GM21529 (cell line): ENCODE measurements around the gene POU3F2.

Experiments
- ATAC-seq: cut with Tn5 transposase; IDR thresholded peaks from one replicate; pipeline ENCODE4 v1.9.1; 2021; ENCODE audit not compliant: unreplicated experiment

Gene POU3F2

DNA sequence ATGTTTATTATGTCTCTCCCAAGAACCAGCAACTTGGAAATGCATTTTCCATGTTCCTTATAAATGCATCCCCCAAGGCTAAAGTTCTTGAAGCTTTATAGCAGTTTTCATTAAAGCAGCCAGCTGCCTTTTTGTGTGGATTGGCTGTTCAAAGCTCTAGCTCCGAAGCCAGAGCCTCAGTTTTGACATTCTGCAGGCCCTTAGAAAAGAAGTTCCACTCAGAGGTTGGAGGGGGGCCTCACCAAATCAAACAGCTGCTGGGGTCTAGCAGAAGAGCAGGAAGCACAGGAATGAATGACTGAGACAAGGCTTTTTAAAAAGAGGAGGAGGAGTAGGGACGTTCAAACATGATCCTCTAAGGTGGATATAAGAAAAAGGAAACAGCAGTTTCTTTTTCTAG lies 4.2 kb upstream of the POU3F2 start:
- no peak for ATAC-seq

DNA sequence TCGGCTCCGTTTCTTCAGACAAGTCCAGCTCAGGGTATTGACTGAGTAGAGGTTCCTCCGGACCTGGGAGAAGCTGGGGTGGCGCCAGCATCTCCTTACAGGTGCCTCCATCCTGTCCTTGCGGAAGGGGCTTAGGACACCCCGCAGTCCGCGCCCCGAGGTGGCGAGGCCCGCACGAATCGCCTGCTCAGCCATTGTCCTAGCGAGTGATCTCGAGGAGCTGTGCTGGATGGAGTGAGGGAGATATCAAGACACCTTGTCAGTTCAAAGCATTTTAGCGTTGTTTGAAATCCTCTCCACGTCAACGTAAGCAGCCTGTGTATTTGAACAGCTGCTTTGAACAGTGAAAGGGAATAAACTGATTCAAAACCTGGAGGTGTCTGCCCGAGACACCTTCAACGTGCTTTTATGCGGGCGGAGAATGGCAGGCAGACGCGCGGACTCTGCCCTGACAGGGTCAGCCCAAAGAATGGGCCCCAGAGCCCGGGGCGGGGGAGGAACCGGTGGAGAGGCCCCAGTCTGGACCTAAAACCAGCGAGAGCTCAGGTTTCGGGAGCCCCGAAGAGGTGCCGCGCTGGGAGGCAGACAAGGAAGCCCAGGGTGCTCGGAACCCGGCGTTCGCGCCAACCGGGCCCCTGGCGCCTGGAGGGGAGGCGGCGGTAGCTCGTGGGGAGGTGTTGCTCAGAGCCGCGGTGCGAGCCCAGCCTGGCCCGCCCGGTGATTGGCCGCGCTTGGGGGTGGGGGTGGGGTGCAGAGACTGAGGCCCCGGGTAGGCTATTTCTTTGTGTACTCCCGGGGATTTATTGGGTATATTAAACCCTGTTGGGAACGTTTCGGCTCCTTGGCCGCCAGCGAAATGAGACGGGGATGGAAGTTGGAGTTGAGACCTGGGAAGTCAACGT lies 3.1 kb upstream of the POU3F2 start:
- ATAC-seq: no peak

DNA sequence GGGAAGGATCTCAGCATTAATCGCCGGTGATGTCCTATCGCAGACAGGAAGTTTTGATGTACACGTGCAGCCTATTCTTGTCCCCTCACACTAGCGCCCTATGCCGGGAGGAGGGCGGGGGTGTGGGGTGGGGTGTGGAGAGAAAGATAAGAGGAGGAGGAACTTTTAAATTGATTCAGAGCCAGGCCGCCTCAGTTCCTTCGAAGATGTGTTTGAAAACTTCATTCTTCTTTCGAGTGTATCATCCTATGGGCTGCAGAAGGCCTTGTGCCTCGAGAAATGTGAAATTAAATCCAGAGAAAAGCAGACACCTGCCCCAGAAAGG lies 2.5 kb upstream of the POU3F2 start:
- ATAC-seq: no peak

DNA sequence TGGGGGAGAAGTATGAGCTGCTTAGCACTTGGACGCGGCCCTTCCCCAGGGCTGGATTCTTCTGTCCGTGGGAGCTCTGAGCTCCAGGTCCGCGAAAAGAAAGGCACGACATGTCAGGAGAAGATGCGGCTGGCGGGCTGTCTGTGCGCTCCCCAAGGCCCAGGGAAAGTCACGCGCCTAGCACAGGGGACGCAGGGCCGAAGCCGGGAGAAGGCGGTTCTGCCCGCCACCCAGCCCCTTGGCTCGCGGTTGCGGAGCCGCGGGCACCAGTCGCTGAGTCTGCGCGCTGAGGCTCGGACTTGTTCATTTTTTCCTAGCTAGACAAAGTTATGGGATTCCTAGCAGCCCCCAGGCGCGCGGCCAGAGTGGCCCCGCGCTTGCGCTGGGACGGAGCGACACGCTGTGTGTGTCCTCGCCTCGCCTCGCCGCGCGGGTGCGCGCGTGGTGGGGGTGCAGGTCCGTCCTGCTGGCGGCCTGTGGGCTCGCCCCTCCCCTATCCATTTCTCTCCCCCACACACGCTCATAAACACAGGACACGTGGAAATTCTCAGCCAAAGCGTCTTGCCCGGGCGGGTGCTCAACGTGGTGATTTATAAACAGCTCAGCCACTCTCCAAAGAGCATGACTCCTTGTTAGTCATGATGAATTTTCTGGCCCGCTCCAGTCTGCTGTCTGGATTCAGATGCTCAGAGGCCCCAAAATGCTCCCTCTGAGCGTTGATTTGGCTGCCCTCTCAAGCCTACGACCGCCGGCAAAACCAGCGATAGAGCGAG lies 1.9 kb upstream of the POU3F2 start:
- ATAC-seq: no peak

DNA sequence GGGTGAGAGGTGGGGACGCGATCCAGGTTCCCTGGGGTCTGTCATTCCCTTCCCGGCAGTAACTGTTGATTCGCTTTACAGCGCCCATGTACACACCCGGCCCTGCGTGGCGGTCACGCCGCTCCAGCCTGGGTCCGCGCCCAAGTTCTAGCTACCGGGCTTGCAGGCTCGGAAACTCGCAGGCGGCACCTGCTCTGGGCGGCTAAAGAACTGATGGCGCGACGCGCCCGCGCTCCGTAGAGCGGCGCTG lies 1.4 kb upstream of the POU3F2 start:
- ATAC-seq: no peak

DNA sequence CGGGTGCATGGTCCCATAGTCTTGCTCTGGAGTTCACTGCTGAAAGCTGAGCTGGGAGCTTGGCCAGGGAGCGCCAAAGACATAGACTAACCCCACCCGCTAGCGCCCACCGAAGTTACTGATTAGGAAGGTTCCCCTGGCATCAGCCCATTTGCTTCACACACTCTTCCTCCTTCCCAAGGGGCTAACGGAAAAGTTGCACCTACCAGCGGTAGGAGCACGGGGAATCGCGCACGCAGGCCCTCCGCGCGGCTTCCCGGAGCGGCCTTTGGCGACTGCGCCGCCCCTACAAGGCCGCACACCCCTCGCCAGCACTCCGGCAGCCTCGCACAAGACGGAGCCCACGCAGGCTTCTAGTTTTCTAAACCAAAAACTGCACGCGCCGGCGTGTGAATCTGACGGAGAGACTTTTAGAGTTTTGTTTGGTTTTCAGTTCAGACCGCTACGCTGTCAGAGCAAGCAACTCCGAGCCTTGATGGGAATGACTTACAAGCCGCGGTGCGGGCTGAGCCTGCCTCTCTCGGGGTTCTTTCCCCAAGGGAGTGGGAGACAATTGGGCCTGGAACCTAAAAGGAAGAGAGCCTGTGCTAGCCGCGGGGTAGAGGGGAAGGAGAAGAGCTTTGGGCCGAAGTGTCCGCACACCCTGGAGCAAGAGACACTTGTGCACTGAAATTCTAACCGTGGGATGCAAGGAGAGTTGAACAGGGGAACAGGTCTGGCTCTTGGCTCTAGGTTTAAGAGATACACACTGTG lies 891 bp upstream of the POU3F2 start:
- no peak for ATAC-seq

DNA sequence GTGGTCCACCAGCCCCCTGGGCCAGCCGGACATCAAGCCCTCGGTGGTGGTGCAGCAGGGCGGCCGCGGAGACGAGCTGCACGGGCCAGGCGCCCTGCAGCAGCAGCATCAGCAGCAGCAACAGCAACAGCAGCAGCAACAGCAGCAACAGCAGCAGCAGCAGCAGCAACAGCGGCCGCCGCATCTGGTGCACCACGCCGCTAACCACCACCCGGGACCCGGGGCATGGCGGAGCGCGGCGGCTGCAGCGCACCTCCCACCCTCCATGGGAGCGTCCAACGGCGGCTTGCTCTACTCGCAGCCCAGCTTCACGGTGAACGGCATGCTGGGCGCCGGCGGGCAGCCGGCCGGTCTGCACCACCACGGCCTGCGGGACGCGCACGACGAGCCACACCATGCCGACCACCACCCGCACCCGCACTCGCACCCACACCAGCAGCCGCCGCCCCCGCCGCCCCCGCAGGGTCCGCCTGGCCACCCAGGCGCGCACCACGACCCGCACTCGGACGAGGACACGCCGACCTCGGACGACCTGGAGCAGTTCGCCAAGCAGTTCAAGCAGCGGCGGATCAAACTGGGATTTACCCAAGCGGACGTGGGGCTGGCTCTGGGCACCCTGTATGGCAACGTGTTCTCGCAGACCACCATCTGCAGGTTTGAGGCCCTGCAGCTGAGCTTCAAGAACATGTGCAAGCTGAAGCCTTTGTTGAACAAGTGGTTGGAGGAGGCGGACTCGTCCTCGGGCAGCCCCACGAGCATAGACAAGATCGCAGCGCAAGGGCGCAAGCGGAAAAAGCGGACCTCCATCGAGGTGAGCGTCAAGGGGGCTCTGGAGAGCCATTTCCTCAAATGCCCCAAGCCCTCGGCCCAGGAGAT lies 1.0 kb downstream of the POU3F2 start:
- ATAC-seq: no peak

DNA sequence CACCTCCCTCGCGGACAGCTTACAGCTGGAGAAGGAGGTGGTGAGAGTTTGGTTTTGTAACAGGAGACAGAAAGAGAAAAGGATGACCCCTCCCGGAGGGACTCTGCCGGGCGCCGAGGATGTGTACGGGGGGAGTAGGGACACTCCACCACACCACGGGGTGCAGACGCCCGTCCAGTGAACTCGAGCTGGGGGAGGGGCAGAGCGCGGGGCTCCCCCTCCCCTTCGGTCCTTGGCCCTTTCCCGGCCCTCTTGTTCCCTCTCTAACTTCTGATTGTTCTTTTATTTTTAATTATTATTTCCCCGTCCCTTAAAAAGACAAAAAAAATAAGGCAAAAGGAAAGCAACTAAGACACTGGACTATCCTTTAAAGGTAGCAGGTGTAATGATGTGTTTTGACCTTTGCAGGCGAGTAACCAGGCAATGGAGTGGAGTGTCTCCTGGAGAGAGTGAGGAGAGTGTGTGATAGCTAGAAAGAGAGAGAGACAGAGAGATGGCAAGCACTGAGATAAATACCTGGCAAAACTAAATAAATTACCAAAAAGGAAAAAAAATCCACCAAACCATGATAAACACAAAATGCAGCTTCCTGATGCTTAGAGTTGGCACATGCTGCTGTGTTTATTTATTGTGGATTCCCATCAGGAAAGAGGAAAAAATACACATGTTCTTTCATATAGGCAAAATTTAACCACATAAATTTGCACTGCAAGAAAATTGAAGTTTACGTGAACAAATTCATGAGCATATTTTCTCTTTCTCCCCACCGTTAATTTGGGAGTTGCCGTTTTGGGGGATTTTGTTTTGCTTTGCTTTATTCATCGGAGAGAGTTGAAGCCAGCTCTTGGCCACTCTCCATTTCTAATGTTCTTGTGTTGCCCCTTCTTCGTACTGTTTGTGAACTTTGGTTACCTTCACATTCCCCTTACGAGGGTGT lies 1.9 kb downstream of the POU3F2 start:
- ATAC-seq: no peak

DNA sequence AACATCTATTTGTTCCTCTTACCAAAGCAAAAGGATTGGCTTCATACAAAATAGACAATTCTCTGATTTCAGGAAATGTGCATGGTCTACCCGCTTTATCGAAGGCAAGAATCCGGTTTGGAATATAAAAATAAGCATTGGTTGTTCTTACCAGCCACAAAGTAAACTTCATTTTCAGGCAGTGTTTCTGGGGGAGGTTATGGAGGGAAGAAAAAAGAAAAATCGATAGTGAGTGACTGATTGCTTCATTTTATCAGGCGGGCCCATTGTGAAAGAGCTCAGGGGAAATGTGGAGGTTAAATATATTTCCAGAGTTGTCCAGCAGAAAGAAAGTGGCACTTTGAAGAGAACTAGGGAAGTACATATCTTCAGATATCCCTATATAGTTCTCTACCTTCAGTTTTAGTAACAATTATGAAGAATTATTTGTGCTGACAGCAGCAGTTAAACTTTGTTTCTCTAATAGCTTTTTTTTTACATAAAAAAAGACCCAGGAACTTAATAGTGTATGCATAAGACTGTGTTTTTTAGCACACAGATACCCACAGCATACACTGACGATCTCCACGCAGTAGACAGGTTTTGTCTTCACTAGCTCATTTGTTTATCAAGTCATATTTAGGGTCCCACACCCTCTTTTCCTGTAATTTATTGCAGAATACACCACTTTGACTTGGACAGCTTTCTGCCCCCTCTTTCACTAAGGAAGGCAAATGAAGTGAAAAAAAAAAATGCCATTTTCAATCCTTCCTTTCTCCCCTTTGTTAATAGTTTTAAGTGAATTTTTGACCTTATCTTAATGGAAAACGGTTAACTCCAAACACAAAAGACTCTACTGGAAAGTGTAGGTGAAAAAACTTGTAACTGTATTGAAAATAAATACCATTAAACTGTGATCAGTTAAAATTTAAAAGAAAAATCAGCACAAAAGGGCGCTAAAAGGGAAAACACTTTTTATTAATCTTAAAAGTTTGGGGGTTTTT lies 2.9 kb downstream of the POU3F2 start:
- ATAC-seq: no peak

DNA sequence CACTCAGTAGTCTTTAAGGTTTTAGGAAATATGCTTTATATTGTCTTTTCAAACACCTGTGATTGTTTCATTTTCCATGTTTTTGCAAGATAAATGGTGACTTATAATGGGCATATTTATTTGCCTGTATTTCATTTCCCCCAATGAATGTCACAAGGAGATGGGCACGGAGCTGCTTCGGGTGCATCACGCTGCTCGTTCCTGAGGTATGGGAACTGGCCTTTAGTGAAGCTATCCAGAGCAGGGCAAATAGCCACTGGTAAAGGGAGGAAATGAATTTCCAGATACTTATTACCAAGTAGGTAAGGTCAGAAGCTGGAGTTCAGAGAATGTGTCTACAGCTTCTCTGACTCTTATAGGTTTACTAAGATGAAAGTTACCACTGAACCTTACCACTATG lies 3.7 kb downstream of the POU3F2 start:
- ATAC-seq: no peak

DNA sequence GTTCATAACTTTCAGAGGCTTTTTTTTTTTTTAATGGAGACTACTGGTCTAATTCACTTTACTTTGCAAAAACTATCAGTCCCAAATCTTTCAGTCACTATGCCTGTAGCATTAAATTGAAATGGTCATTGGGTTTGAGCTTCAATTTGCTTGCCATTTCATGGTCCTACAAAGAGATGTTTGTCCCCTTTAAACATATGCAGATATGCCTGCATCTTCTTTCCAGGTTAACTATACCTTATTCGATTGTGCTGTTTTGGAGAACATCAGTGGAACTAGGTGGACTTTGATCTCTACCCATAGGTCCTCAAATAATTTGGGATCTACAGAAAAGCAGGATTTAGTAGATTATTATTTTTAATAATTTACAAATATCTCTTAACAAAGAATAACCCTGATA lies 4.6 kb downstream of the POU3F2 start:
- ATAC-seq: no peak

DNA sequence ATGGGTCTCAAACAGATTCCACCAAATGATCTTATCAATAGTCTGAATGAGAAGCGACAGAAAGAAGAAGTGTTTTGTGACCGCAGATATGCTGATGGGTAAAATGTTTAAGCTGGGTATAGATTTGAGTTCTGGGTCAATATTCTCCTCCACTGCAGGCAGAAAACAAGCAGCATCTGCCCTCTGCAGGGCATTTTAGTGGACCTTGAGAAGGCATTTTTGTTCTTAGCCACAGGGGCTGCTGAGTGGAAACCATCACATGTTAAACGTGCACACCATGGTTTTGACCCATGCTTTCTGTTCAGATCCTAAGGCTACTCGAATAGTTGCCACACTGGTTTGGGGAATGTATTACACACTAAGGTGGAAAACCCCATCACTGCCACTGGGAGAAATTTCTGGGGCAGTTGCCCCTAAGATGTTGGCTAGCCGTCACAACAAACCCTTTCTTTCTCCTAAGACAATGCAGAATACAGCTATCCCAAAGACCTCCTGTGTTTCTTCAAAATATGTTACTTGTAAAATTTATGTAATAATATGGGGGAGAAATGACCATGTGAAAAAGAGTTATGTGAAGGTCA lies 5.5 kb downstream of the POU3F2 start:
- ATAC-seq: no peak

DNA sequence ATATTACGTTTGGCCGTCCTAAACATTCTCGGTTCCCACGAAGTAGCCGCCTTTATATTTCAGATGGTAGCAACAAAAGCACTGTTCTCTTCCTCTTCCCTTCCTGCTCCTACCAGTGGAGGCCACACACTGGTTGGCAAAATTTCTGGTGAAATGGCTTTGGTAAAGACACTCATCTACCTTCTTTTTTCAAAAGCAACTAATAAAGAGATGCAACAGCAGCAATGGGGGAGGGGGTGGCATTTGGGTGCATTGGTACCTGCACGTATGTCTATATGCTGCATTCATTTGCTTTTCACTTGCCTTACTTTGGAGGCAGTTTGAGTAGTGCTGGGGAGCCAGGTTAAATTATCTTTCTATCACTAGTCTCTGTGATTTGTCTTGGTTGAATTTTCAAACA lies 6.0 kb downstream of the POU3F2 start:
- ATAC-seq: no peak

DNA sequence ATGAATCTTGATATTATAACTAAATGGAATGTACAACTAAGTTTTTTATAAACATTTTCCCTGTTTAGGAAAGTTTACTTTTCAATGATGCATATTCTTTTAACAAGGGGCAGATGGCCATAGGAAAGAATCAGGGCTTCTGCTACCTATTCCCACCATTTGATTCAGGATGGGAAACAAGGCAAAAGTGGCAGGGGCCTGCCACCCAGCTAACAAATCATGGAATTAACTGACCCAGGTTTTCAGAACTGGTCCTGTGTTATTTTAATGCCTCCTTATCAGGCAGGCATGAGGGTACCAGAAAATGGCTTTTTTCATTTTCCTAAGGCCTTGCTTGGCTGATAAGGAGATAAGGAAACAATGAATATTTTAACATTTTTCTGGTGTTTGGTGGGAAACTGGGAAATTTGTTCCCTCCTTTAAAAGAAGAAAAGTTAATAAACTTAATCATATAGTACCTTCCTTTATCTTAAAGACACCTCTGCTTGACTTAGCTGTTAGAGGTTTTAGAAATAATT lies 6.7 kb downstream of the POU3F2 start:
- ATAC-seq: no peak

DNA sequence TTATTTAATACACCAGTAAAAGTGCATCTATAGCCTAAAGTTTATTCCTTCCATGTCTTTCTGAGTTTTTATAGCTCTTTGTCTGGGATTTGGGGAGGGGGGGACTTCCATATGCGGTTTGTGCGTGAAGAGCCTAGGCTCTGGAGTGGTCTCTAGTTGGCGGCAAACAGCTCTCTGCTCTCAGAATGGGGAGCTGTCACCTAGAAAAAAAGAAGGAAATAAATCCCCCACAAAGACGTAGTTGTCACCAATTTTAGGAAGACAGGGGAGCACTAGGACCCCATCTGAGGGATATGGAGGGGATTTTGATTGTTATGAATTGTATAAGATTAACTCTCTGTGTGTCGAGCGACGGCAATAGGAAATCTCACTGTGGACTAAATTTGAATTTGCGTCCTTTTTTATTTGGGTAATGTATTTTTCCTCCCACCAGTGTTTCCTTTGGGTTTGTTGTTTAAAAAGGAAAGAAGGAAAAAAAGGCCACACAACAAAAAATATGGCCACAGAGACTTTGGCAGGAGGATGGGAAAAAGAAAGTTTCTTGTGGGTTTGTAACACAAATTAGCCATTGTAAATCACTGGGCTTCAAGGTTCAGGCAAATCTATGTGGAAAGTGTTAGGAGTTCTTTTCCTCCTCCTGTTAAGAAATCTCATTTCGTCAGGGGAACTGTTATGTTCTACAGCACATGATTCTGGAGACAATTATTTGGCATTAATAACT lies 7.4 kb downstream of the POU3F2 start:
- ATAC-seq: no peak

DNA sequence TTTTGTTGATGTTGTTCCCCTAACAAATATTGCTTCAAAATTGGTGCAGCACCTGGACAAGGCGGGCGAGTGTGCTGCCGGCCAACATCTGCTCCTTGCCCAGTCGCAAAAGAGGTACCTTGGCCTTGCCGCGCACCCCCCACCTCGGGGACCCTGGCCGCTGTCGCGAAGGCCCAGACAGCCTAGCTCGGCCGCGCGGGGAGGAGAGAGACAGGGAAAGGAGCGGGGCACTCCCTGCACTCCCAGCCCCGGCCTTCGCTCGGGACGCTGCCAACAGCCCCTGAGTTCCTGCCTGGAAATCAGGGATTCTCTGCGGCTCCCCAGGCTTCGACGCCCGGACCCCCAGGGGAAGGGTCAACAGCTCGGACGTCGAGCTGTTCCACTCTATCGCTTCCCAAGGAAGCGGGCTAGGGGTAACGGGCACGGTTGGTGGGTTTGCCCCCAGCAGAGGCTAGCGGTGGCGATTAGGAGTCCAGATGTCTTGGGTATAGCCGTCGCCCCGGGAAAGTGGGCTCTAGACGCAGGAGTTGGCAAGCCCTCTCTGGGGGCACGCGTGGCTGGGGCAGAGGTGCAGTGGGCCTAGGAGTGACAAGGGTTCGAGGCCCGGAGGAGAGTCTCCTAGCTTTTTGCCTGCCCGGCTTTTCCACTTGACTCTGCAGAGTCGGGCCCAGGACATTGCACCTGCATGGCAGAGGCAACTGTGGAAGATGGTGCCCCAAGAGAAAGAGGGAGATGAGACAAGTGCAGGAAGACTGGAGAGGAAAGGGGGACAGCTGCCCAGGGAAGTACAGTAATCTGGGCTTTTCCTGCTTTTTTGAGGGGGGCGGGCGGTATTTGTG lies 8.2 kb downstream of the POU3F2 start:
- no peak for ATAC-seq
